GM12865 (cell line): ENCODE data around the gene COL8A1.

ENCODE experiments used
- DNase-seq: peaks from one replicate; pipeline ENCODE4 v3.0.0; 2010; ENCODE audit warnings: low read depth
- H3K4me3 ChIP-seq: 2 replicates; pipeline ENCODE4 v1.5.1; 2011; ENCODE audit warnings: mild to moderate bottlenecking, low read depth, low read length, control low read depth
- TF ChIP-seq, protein P1 (sequence below): IDR thresholded peaks from 2 replicates; pipeline ENCODE4 v1.5.1; 2011; ENCODE audit warnings: low read length, control low read depth, low read depth, inconsistent platforms; ENCODE audit not compliant: insufficient read depth; ENCODE audit errors: missing control alignments

The COL8A1 gene

DNA sequence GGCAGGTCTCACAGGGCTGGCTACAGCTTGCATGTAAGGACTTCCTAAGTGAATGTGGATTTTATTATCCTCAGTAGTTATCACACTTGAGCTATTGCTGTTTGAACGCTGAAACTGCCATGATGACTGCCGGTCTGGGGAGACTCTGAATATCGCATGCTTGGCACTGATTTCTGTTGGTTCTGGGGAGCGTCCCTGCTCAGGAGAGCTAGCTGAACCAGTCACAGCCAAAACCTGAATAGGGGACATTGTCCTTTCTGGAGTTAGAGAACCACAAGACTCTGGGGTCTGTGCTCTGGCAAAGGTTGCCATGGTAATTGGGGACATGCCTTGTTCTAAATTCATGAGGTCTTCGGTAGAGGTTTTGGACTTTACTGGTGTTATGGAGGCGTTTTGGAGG lies 210.0 kb downstream of the COL8A1 start:
- TF ChIP-seq, protein P1, sequence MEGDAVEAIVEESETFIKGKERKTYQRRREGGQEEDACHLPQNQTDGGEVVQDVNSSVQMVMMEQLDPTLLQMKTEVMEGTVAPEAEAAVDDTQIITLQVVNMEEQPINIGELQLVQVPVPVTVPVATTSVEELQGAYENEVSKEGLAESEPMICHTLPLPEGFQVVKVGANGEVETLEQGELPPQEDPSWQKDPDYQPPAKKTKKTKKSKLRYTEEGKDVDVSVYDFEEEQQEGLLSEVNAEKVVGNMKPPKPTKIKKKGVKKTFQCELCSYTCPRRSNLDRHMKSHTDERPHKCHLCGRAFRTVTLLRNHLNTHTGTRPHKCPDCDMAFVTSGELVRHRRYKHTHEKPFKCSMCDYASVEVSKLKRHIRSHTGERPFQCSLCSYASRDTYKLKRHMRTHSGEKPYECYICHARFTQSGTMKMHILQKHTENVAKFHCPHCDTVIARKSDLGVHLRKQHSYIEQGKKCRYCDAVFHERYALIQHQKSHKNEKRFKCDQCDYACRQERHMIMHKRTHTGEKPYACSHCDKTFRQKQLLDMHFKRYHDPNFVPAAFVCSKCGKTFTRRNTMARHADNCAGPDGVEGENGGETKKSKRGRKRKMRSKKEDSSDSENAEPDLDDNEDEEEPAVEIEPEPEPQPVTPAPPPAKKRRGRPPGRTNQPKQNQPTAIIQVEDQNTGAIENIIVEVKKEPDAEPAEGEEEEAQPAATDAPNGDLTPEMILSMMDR, result no peak
- no peak overlapping the region for H3K4me3 ChIP-seq
- no peak for DNase-seq
